Measurements from ENCODE around the gene SPCS1. TPM values are rescaled to one million over a fixed set of nuclear protein-coding genes. Genes with fewer than 3 reads are reported as not detected.

Gene SPCS1
- total and polyA plus RNA-seq, 4 donors, result 57.2 to 119 (median 90.6) TPM

DNA sequence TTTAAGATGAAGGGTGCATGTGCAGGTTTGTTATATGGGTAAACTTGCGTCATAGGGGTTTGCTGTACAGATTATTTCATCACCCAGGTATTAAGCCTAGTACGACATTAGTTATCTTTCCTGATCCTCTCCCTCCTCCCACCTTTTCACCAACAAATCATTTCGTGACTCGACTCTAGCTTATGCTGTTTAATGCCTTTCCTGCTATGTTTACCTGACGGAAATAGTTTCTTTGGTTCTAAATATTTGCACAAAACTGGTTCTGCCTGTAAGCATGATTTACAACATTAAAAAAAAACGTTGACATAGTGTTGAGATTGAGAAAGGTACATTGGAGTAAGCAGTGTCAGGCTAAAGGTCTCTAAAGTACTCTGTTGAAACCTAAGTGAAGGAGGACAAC is 17.6 kb upstream of the SPCS1 start:
- ATAC-seq (ENCODE audit: low FRiP score) (no peak), DNase-seq (no peak)
- 74 to 75% methylated on average over 6 of the region's 6 CpGs for WGBS, 2 donors
- Histone ChIP-seq H3K27me3 (ENCODE audit: control insufficient read depth in 1 of 2, insufficient read depth in 2 of 2, low read length in 1 of 2) (no peaks in the 10 kb centered on the region), H3K4me1 (ENCODE audit: control insufficient read depth in 1 of 2, insufficient read depth in 2 of 2, low read length in 2 of 2) (no peaks in the 10 kb centered on the region), H3K4me3 (ENCODE audit: low read length in 2 of 2) (no peak overlapping the region), H3K27ac (ENCODE audit: low read depth in 1 of 2, low read length in 2 of 2) (no peak overlapping the region), H3K36me3 (ENCODE audit: control insufficient read depth in 1 of 2, insufficient read depth in 2 of 2, low read length in 1 of 2) (peaks cover 10% of the 10 kb centered on the region in 2 donors), H3K9me3 (ENCODE audit: control insufficient read depth, low read length) (no peaks in the 10 kb centered on the region)
- intact Hi-C loops (cut with DNase I), result no loop called here

DNA sequence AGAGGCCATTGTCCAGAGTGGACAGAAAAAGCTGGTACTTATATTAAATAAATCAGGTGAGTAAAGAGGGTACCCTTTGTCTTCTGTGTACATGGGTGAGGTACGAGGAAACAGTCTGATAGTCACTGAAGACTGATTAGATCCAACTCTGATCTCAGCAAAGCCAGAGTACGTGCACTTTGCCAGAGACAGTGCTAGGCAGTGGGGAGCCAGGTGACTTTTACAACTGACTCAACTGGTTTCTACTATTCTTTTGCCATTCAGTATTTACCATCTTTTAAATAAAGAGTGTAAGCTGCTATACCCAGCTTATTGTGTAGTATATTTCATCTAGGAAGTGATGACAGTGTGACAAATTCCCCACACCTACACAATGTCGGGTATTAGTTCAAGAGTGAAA is 16.8 kb upstream of the SPCS1 start:
- Histone ChIP-seq H3K4me3 (ENCODE audit: low read length in 2 of 2) (no peak overlapping the region), H3K27ac (ENCODE audit: low read depth in 1 of 2, low read length in 2 of 2) (no peak overlapping the region), H3K27me3 (ENCODE audit: control insufficient read depth in 1 of 2, insufficient read depth in 2 of 2, low read length in 1 of 2) (no peaks in the 10 kb centered on the region), H3K9me3 (ENCODE audit: control insufficient read depth, low read length) (no peaks in the 10 kb centered on the region), H3K36me3 (ENCODE audit: control insufficient read depth in 1 of 2, insufficient read depth in 2 of 2, low read length in 1 of 2) (peaks cover 13% of the 10 kb centered on the region in 2 donors), H3K4me1 (ENCODE audit: control insufficient read depth in 1 of 2, insufficient read depth in 2 of 2, low read length in 2 of 2) (no peaks in the 10 kb centered on the region)
- intact Hi-C loops (cut with DNase I), result no loop called here
- no peak for DNase-seq
- WGBS, 2 donors, result 79 to 80% methylated on average over 3 of the region's 3 CpGs
- no peak for ATAC-seq (ENCODE audit: low FRiP score)

DNA sequence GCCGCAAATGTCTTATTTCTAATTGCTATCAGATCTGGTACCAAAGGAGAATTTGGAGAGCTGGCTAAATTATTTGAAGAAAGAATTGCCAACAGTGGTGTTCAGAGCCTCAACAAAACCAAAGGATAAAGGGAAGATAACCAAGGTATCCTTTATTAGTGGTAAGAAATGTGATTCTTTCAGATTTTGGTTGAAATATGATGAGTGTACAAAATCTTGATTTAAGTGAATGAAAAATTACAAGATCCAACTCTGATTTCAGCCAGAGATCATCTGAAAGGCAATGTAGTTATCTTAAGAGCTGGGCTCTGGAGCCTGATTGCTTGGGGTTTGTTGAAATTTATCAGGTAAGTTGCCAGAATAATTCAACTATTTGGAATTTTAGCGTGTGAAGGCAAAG is 15.3 kb upstream of the SPCS1 start:
- DNase-seq (no peak), ATAC-seq (ENCODE audit: low FRiP score) (no peak)
- Histone ChIP-seq H3K4me3 (ENCODE audit: low read length in 2 of 2) (no peak overlapping the region), H3K36me3 (ENCODE audit: control insufficient read depth in 1 of 2, insufficient read depth in 2 of 2, low read length in 1 of 2) (peaks cover 15 to 18% of the 10 kb centered on the region in 2 donors), H3K9me3 (ENCODE audit: control insufficient read depth, low read length) (no peaks in the 10 kb centered on the region), H3K27ac (ENCODE audit: low read depth in 1 of 2, low read length in 2 of 2) (no peak overlapping the region), H3K27me3 (ENCODE audit: control insufficient read depth in 1 of 2, insufficient read depth in 2 of 2, low read length in 1 of 2) (no peaks in the 10 kb centered on the region), H3K4me1 (ENCODE audit: control insufficient read depth in 1 of 2, insufficient read depth in 2 of 2, low read length in 2 of 2) (no peaks in the 10 kb centered on the region)
- WGBS, 2 donors, result 81 to 88% methylated on average over 2 of the region's 2 CpGs
- intact Hi-C loops (cut with DNase I), result no loop called here

DNA sequence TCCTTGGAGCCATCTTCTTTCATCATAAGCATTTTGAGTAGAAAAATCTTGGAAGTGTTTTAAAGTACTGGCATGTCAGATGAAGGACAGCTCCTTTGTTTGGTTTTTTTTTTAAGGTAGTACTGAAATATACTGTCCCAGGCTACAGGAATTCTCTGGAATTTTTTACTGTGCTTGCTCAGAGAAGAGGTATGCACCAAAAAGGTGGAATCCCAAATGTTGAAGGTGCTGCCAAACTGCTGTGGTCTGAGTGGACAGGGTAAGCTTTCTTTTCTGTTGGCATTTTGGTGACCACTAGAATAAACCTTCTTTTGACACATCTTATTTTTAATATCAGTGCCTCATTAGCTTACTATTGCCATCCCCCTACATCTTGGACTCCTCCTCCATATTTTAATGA is 12.8 kb upstream of the SPCS1 start:
- Histone ChIP-seq H3K27ac (ENCODE audit: low read depth in 1 of 2, low read length in 2 of 2) (no peak overlapping the region), H3K4me3 (ENCODE audit: low read length in 2 of 2) (no peak overlapping the region), H3K9me3 (ENCODE audit: control insufficient read depth, low read length) (no peaks in the 10 kb centered on the region), H3K4me1 (ENCODE audit: control insufficient read depth in 1 of 2, insufficient read depth in 2 of 2, low read length in 2 of 2) (no peaks in the 10 kb centered on the region), H3K27me3 (ENCODE audit: control insufficient read depth in 1 of 2, insufficient read depth in 2 of 2, low read length in 1 of 2) (no peaks in the 10 kb centered on the region), H3K36me3 (ENCODE audit: control insufficient read depth in 1 of 2, insufficient read depth in 2 of 2, low read length in 1 of 2) (peaks cover 19 to 26% of the 10 kb centered on the region in 2 donors)
- no peak for ATAC-seq (ENCODE audit: low FRiP score)
- intact Hi-C loops (cut with DNase I), result no loop called here
- DNase-seq, result no peak

DNA sequence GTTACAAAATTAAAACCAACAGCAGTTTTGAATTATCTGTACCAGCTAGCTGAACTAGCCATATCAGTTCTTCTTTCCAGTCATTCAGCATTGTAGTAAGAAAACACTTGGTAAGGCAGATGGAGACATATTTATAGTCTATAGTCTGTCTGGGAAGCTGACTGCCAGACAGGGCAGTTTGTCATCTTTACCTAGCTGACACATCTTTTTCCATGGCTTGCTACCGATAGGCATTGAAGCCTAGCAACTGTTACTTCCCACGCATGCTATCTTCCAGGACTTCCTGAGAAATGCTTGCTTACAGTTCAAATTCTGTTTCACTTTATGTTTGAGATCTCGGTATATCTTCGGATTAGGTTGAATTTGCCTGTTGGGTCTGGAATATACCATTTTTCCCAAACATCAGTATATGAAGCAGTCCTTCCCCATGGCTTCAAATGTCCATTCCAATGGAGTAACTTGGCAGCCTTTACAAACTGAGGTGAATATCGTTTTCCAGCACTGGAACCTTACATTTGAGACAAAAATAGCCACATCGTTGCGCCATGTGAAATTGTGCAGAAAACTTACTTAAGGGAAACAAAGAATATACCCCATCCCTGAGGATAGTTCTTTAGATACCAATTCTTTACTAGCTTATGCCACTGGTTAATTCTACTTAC is 11.2 kb upstream of the SPCS1 start:
- intact Hi-C loops (cut with DNase I), result no loop called here
- no peak for ATAC-seq (ENCODE audit: low FRiP score)

DNA sequence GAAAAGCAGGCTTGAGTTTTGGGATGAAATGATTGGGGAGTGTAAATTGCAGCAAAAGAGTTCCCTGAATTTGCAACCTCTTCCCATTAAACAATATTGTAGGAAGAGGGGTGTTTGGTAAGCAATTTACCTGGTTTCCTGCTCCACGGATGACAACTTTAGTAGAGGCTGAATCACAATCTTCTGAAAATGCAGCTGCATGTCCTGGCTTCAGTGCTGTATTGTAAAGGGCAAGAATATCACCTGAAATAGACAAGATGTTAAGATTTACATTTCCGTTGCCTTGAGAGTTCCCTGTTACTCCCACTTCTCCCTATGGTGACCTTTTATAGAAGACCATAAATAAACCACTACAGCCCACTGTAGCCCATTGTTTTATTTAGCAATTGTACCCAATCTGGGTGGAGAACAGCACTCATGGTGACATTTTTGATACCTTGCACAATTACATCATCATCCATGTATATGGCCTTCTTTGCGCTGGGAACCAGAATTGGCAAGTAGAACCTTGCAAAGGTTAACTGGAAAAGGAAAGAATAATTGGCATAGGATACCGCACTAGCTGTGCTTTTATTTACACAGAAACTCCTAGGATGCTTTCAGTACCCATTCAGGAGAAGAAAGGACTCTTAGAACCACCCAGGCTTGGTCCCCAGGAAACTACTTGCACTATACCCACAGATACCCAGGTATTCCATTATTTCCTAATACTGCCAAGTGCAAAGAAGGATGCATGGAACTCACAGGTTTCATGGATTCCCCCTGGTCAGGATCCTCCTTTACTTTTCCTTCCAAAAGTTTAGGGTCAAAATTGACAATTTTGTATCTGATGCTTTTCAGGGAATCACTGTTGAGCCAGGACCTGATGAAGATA is 9.9 kb upstream of the SPCS1 start:
- H3K4me1 ChIP-seq (ENCODE audit: control insufficient read depth in 1 of 2, insufficient read depth in 2 of 2, low read length in 2 of 2), result no peaks in the 10 kb centered on the region
- H3K27ac ChIP-seq (ENCODE audit: low read depth in 1 of 2, low read length in 2 of 2), result no peak overlapping the region
- ATAC-seq (ENCODE audit: low FRiP score) (no peak), DNase-seq (no peak)
- WGBS, 2 donors, result 65 to 79% methylated on average over 4 of the region's 4 CpGs
- H3K27me3 ChIP-seq (ENCODE audit: control insufficient read depth in 1 of 2, insufficient read depth in 2 of 2, low read length in 1 of 2), result no peaks in the 10 kb centered on the region
- peaks cover 15 to 23% of the 10 kb centered on the region in 2 donors for H3K36me3 ChIP-seq (ENCODE audit: control insufficient read depth in 1 of 2, insufficient read depth in 2 of 2, low read length in 1 of 2)
- H3K9me3 ChIP-seq (ENCODE audit: control insufficient read depth, low read length), result no peaks in the 10 kb centered on the region
- intact Hi-C loops (cut with DNase I), result no loop called here
- H3K4me3 ChIP-seq (ENCODE audit: low read length in 2 of 2), result no peak overlapping the region

More for the DNA sequence above, 11.2 kb upstream of the SPCS1 start:
- Histone ChIP-seq H3K4me1 (ENCODE audit: control insufficient read depth in 1 of 2, insufficient read depth in 2 of 2, low read length in 2 of 2) (no peaks in the 10 kb centered on the region), H3K9me3 (ENCODE audit: control insufficient read depth, low read length) (no peaks in the 10 kb centered on the region), H3K36me3 (ENCODE audit: control insufficient read depth in 1 of 2, insufficient read depth in 2 of 2, low read length in 1 of 2) (peaks cover 15 to 26% of the 10 kb centered on the region in 2 donors), H3K27ac (ENCODE audit: low read depth in 1 of 2, low read length in 2 of 2) (no peak overlapping the region), H3K27me3 (ENCODE audit: control insufficient read depth in 1 of 2, insufficient read depth in 2 of 2, low read length in 1 of 2) (no peaks in the 10 kb centered on the region), H3K4me3 (ENCODE audit: low read length in 2 of 2) (no peak overlapping the region)
- no peak for DNase-seq
- WGBS, 2 donors, result 59 to 61% methylated on average over 7 of the region's 7 CpGs

DNA sequence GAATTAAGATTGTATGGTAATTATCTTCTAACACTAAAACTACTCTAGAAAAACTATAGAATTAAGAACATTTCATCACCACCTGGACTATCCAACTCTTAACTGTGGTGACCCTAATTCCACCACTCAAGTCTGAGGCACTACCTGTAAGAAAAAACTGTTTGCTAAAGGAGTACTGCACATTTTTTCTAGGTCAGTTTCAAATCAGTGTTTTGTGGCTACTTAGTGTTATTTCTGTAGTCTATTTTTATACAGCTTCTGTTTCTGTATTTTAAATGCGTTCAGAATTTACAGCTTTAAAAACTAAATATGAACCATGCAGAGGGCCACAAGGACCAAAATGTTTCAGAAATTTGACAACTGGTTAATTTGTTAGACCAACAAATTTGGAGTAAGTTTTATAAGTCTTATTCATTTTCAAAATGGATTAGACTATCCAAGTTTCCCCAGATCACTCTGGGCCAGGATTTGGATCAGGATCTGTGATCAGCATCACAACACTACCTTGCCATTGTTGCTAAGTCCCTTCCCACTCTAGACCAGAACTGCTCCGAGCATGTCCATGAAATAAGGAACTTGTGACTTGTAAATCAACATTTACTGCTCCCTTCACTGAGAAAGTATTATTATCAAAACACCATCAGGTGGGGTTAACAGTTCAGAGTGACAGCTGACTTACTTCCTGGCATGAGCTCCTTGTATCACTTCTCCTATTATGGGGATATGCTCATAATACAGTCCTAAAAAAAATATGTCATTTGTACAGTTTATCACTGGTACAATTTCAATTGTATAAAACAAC is 8.9 kb upstream of the SPCS1 start:
- intact Hi-C loops (cut with DNase I), result no loop called here
- H3K36me3 ChIP-seq (ENCODE audit: control insufficient read depth in 1 of 2, insufficient read depth in 2 of 2, low read length in 1 of 2), result peaks cover 15 to 23% of the 10 kb centered on the region in 2 donors
- H3K4me3 ChIP-seq (ENCODE audit: low read length in 2 of 2), result no peak overlapping the region
- no peak overlapping the region for H3K27ac ChIP-seq (ENCODE audit: low read depth in 1 of 2, low read length in 2 of 2)
- no peaks in the 10 kb centered on the region for H3K27me3 ChIP-seq (ENCODE audit: control insufficient read depth in 1 of 2, insufficient read depth in 2 of 2, low read length in 1 of 2)
- DNase-seq (no peak), ATAC-seq (ENCODE audit: low FRiP score) (no peak)
- WGBS, 2 donors, result 57 to 61% methylated on average over 2 of the region's 2 CpGs
- no peaks in the 10 kb centered on the region for H3K4me1 ChIP-seq (ENCODE audit: control insufficient read depth in 1 of 2, insufficient read depth in 2 of 2, low read length in 2 of 2)
- no peaks in the 10 kb centered on the region for H3K9me3 ChIP-seq (ENCODE audit: control insufficient read depth, low read length)

DNA sequence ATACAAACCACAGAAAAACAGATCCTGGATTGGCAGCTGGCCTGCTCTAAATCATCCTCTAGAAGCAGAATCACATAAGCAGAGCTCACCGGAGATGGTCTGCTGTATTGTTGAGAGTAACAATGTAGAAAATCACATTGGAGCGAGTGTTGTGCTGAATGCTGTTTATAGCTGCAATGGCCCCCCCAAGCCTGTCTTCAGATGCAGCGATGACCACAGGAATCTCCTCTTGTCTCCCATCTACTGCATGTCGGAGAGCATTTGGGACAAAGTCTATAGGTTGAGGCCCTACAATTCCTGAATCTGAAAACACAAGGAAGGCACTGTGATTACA is 8.3 kb upstream of the SPCS1 start:
- 90 to 93% methylated on average over 4 of the region's 4 CpGs for WGBS, 2 donors
- intact Hi-C loops (cut with DNase I), result no loop called here

More for the DNA sequence above, 8.3 kb upstream of the SPCS1 start:
- peaks cover 15 to 23% of the 10 kb centered on the region in 2 donors for H3K36me3 ChIP-seq (ENCODE audit: control insufficient read depth in 1 of 2, insufficient read depth in 2 of 2, low read length in 1 of 2)
- no peaks in the 10 kb centered on the region for H3K27me3 ChIP-seq (ENCODE audit: control insufficient read depth in 1 of 2, insufficient read depth in 2 of 2, low read length in 1 of 2)
- DNase-seq (no peak), ATAC-seq (ENCODE audit: low FRiP score) (no peak)
- H3K4me1 ChIP-seq (ENCODE audit: control insufficient read depth in 1 of 2, insufficient read depth in 2 of 2, low read length in 2 of 2), result no peaks in the 10 kb centered on the region
- no peak overlapping the region for H3K4me3 ChIP-seq (ENCODE audit: low read length in 2 of 2)
- H3K27ac ChIP-seq (ENCODE audit: low read depth in 1 of 2, low read length in 2 of 2), result no peak overlapping the region
- H3K9me3 ChIP-seq (ENCODE audit: control insufficient read depth, low read length), result no peaks in the 10 kb centered on the region
